22Rv1 (cell line): ENCODE results near the gene FBXW5.

Source experiments
- ZFX ChIP-seq: fragments of 450-650 bp; IDR thresholded peaks from 2 replicates; pipeline ENCODE4 v1.6.1; 2017; ENCODE audit warnings: antibody characterized with exemption, borderline replicate concordance
- TF ChIP-seq, protein P1 (sequence below): fragments of 450-650 bp; IDR thresholded peaks from 2 replicates; pipeline ENCODE4 v1.5.1; 2017; ENCODE audit warnings: mild to moderate bottlenecking

DNA sequence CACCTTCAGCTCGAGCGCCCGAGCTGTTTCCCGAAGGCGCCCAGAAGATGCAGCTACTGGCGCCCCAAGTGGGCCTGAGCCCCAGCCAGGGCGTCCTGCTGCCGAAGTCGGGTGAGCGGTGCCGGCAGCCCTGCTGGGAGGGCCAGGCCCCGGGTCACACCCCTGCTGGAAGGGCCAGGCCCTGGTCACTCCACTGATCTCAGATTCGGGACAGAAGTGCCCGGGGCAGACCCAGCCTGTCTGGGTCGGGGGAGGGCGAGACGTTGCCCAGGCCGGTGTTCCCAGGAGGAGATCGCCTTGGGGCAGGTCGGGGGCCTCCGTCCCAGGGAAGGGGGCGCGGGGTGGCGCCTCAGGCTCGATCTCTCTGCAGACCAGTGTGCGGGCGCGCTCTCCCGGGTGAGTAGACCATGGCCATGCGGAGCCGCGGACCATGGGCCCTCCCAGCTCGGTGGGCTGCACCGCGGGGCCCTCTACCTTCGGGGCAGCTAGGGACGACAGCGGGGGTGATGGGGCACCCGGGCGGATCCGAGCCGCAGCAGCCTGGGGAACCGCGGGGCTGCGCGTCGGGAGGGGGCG is 40.6 kb upstream of the FBXW5 start:
- TF ChIP-seq, protein P1, sequence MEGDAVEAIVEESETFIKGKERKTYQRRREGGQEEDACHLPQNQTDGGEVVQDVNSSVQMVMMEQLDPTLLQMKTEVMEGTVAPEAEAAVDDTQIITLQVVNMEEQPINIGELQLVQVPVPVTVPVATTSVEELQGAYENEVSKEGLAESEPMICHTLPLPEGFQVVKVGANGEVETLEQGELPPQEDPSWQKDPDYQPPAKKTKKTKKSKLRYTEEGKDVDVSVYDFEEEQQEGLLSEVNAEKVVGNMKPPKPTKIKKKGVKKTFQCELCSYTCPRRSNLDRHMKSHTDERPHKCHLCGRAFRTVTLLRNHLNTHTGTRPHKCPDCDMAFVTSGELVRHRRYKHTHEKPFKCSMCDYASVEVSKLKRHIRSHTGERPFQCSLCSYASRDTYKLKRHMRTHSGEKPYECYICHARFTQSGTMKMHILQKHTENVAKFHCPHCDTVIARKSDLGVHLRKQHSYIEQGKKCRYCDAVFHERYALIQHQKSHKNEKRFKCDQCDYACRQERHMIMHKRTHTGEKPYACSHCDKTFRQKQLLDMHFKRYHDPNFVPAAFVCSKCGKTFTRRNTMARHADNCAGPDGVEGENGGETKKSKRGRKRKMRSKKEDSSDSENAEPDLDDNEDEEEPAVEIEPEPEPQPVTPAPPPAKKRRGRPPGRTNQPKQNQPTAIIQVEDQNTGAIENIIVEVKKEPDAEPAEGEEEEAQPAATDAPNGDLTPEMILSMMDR = no peak
- no peak for TF ChIP-seq ZFX
